SJCRH30 (cell line): ENCODE results near the gene OR13A1. TPM values are rescaled to one million over a fixed set of nuclear protein-coding genes. Genes with fewer than 3 reads are reported as not detected.
"Not testable (repeated sequence)": the region's sequence is repeated elsewhere in the genome, so short reads cannot be mapped to it uniquely, and the experiment has no call there.

ENCODE experiments used
- DNase-seq, 2 experiments: peaks; one replicate each; pipeline ENCODE4 v3.0.0-alpha.2; 2015 to 2020
- H3K27ac ChIP-seq: fragments of 250-450 bp; sonication (Bioruptor Pico); 2 replicates; pipeline ENCODE4 v1.5.1; 2020; ENCODE audit warnings: mild to moderate bottlenecking, moderate library complexity
- H3K27me3 ChIP-seq: fragments of 250-450 bp; sonication (Bioruptor Pico); 2 replicates; pipeline ENCODE4 v1.5.1; 2020; ENCODE audit warnings: mild to moderate bottlenecking, moderate library complexity
- H3K36me3 ChIP-seq: fragments of 250-450 bp; sonication (Bioruptor Pico); 2 replicates; pipeline ENCODE4 v1.5.1; 2020; ENCODE audit warnings: mild to moderate bottlenecking, moderate library complexity
- H3K4me1 ChIP-seq: fragments of 250-450 bp; sonication (Bioruptor Pico); 2 replicates; pipeline ENCODE4 v1.5.1; 2020; ENCODE audit warnings: mild to moderate bottlenecking, moderate library complexity
- H3K4me3 ChIP-seq: fragments of 250-450 bp; sonication (Bioruptor Pico); 2 replicates; pipeline ENCODE4 v1.5.1; 2020; ENCODE audit warnings: mild to moderate bottlenecking, moderate library complexity
- H3K9me3 ChIP-seq: fragments of 250-450 bp; sonication (Bioruptor Pico); replicated peaks from 2 replicates; pipeline ENCODE4 v1.5.1; 2020; ENCODE audit warnings: mild to moderate bottlenecking, moderate library complexity
- total RNA-seq: library from RNA; depleted of rRNA; stranded (reverse); fragments of >200 nt; shearing (Covaris generic); gene quantifications from 2 replicates; pipeline ENCODE4 v1.2.3, GENCODE V29; 2014; rRNA removed

The OR13A1 gene
- total RNA-seq, 1 experiment from 2014 or later, result not detected

GRCh38 chr10:45261243-45261775 lies 54.1 kb downstream of the OR13A1 start:
- Histone ChIP-seq H3K27me3 (no peaks in the 10 kb centered on the region), H3K9me3 (no peaks in the 10 kb centered on the region), H3K27ac (no peak overlapping the region), H3K36me3 (no peaks in the 10 kb centered on the region), H3K4me3 (no peak overlapping the region), H3K4me1 (no peaks in the 10 kb centered on the region)
- no peak for DNase-seq

DNA sequence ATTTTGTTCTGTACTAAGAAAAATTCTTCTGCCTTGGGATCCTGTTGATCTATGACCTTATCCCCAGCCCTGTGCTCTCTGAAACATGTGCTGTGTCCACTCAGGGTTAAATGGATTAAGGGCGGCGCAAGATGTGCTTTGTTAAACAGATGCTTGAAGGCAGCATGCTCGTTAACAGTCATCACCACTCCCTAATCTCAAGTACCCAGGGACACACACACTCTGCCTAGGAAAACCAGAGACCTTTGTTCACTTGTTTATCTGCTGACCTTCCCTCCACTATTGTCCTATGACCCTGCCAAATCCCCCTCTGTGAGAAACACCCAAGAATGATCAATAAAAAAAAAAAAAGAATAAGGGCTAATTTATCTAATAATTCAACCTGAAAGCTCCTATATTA lies 54.8 kb downstream of the OR13A1 start:
- not testable (repeated sequence) for H3K4me3 ChIP-seq, H3K27ac ChIP-seq, DNase-seq, H3K36me3 ChIP-seq, H3K9me3 ChIP-seq, H3K4me1 ChIP-seq, H3K27me3 ChIP-seq

GRCh38 chr10:45259786-45260495 lies 55.5 kb downstream of the OR13A1 start:
- H3K9me3 ChIP-seq, H3K36me3 ChIP-seq, H3K27me3 ChIP-seq, H3K4me1 ChIP-seq, H3K4me3 ChIP-seq, DNase-seq, H3K27ac ChIP-seq: not testable (repeated sequence)

DNA sequence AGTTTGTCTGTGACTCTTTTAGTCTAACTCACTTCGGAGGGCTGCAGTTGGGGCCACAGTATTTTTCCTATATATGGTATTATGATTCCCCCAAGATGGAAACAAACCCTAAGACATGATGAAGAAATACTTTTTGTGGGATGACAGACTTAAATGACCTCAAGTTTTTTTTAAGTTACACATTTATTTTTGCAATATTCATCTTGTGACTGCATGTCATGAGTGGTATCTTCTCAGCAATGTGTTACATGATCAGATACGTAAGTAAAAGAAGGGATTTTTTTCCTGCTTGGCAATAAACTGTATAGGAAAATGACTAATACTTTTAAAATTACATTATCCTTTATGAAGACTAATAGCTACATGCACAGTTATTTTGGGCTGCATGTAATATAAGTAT lies 57.8 kb downstream of the OR13A1 start:
- DNase-seq, result no peak
- Histone ChIP-seq H3K27ac (no peak overlapping the region), H3K9me3 (no peaks in the 10 kb centered on the region), H3K4me1 (no peaks in the 10 kb centered on the region), H3K36me3 (no peaks in the 10 kb centered on the region), H3K4me3 (no peak overlapping the region), H3K27me3 (no peaks in the 10 kb centered on the region)

DNA sequence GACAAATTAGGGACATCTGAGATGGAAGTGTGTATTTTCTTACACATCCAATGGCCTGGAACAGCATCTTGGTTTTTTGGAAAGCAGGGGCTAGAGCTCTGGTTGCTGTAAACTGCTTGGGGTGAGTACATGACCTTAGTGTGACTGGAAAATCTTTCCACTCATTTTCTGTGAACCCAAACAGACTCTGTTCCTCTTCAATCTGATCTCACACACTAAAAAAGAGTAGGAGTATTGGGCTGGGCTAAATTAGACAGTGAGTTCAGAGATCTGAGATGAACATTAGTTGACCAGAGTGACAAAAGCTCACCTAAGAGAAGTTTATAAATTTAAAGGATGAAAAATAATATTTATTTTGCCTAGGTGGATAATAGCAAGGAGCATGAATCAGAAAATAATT lies 59.2 kb downstream of the OR13A1 start:
- Histone ChIP-seq H3K4me1 (no peaks in the 10 kb centered on the region), H3K27ac (no peak overlapping the region), H3K4me3 (no peak overlapping the region), H3K27me3 (no peaks in the 10 kb centered on the region), H3K36me3 (no peaks in the 10 kb centered on the region), H3K9me3 (no peaks in the 10 kb centered on the region)
- DNase-seq, result no peak

- no peaks in the 10 kb centered on the region for H3K9me3 ChIP-seq
- no peaks in the 10 kb centered on the region for H3K36me3 ChIP-seq
- H3K27me3 ChIP-seq, result no peaks in the 10 kb centered on the region
- no peak for DNase-seq
- H3K4me3 ChIP-seq, result no peak overlapping the region
- no peaks in the 10 kb centered on the region for H3K4me1 ChIP-seq
- no peak overlapping the region for H3K27ac ChIP-seq
Measured at GRCh38 chr10:45255706-45256105, 59.7 kb downstream of the OR13A1 start.

- Histone ChIP-seq H3K27ac (no peak overlapping the region), H3K27me3 (no peaks in the 10 kb centered on the region), H3K4me3 (no peak overlapping the region), H3K4me1 (no peaks in the 10 kb centered on the region), H3K9me3 (no peaks in the 10 kb centered on the region), H3K36me3 (no peaks in the 10 kb centered on the region)
- DNase-seq, result no peak
Measured at GRCh38 chr10:45254892-45255291, 60.5 kb downstream of the OR13A1 start.

- DNase-seq, result no peak
- H3K4me3 ChIP-seq, result no peak overlapping the region
- no peaks in the 10 kb centered on the region for H3K9me3 ChIP-seq
- no peaks in the 10 kb centered on the region for H3K27me3 ChIP-seq
- no peaks in the 10 kb centered on the region for H3K4me1 ChIP-seq
- no peak overlapping the region for H3K27ac ChIP-seq
- no peaks in the 10 kb centered on the region for H3K36me3 ChIP-seq
Measured at GRCh38 chr10:45253183-45253914, 62.1 kb downstream of the OR13A1 start.

Other genes with a start within 250 kb of the OR13A1 start
- gene ALOX5, start 58.6 kb upstream of the OR13A1 start, total RNA-seq, result not detected in 2 replicates